T-helper 2 cell treated with Interferon-gamma antibody and Interleukin-4, amounts not matched to agents 5 μg/mL and 100 μg/mL, for 36 hours (primary cell): ENCODE results near the gene DLD.

ENCODE experiments used
- DNase-seq: peaks from one replicate; pipeline ENCODE4 v3.0.0; 2021; ENCODE audit warnings: low spot score
- H3K27ac Mint-ChIP-seq: one replicate; pipeline ENCODE4 v1.8.0; 2021; ENCODE audit warnings: mild to moderate bottlenecking, mixed read lengths
- H3K27me3 Mint-ChIP-seq: one replicate; pipeline ENCODE4 v1.8.0; 2021; ENCODE audit warnings: low read depth, mixed read lengths
- H3K36me3 Mint-ChIP-seq: one replicate; pipeline ENCODE4 v1.8.0; 2021; ENCODE audit warnings: low read depth, mixed read lengths
- H3K4me1 Mint-ChIP-seq: one replicate; pipeline ENCODE4 v1.8.0; 2021; ENCODE audit warnings: low read depth, mixed read lengths
- H3K4me3 Mint-ChIP-seq: one replicate; pipeline ENCODE4 v1.8.0; 2022; ENCODE audit warnings: mild to moderate bottlenecking, moderate library complexity, mixed read lengths
- H3K9me3 Mint-ChIP-seq: one replicate; pipeline ENCODE4 v1.8.0; 2021; ENCODE audit warnings: mixed read lengths

The DLD gene

DNA sequence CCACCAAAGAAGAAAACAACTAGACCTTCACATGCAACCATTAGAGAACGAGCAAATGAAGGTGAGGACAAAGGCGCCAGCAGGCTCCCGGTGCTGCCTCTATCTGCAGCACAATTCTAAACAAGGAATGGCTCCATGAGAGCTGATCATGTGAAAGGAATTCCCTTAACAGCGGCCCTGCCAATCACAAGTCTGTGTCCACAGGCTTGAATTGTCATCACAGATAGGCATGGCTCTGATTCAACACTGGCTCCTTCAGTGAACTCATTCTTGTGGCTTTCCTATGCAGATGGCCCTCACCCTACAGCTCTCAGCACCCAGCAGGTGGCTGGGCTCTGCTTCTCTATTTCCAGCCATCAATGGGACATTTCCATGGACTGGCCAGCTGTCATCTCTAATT, 75.7 kb downstream of the DLD start:
- Mint-ChIP-seq H3K27me3 (peaks cover 3% of the 10 kb centered on the region), H3K36me3 (no peaks in the 10 kb centered on the region), H3K9me3 (no peaks in the 10 kb centered on the region), H3K4me3 (no peak overlapping the region), H3K4me1 (no peaks in the 10 kb centered on the region), H3K27ac (no peak overlapping the region)
- DNase-seq, result no peak

DNA sequence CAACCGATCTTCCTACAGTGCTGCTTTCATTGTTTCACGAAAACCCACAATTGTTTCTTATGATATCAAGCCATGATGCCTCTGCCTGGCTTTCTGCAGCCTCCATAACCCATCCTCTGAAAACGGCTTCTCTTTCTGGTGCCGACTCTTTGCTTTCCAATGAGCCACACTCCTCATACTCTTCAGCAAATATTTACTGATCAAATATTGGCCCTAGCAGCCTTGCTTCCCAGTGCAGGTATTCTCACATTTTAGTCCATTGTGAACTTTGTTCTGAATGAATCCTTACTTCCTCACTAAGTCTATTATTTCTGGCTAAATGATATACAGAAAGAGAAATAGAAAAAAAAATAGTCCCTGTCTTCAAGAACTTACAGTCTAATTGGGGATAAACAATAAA, 76.4 kb downstream of the DLD start:
- H3K36me3 Mint-ChIP-seq, result no peaks in the 10 kb centered on the region
- DNase-seq, result no peak
- peaks cover 3% of the 10 kb centered on the region for H3K27me3 Mint-ChIP-seq
- no peaks in the 10 kb centered on the region for H3K9me3 Mint-ChIP-seq
- H3K4me3 Mint-ChIP-seq, result no peak overlapping the region
- no peak overlapping the region for H3K27ac Mint-ChIP-seq
- H3K4me1 Mint-ChIP-seq, result no peaks in the 10 kb centered on the region

- Mint-ChIP-seq H3K9me3 (no peaks in the 10 kb centered on the region), H3K27ac (no peak overlapping the region), H3K4me3 (no peak overlapping the region), H3K4me1 (no peaks in the 10 kb centered on the region), H3K36me3 (no peaks in the 10 kb centered on the region), H3K27me3 (peaks cover 4% of the 10 kb centered on the region)
- no peak for DNase-seq
These were observed 77.5 kb downstream of the DLD start for GRCh38 chr7:107968449-107968848.

GRCh38 chr7:107969856-107970255, 78.9 kb downstream of the DLD start:
- H3K9me3 Mint-ChIP-seq, result no peaks in the 10 kb centered on the region
- H3K4me1 Mint-ChIP-seq, result no peaks in the 10 kb centered on the region
- peaks cover 4% of the 10 kb centered on the region for H3K27me3 Mint-ChIP-seq
- DNase-seq, result no peak
- H3K27ac Mint-ChIP-seq, result no peak overlapping the region
- no peak overlapping the region for H3K4me3 Mint-ChIP-seq
- no peaks in the 10 kb centered on the region for H3K36me3 Mint-ChIP-seq
